Raji (cell line): ENCODE results near the gene MEGF8.

ENCODE experiments used
- POLR2A ChIP-seq: IDR thresholded peaks from 2 replicates; pipeline ENCODE4 v1.6.1; 2011; ENCODE audit warnings: low read depth, low read length, control low read depth; ENCODE audit not compliant: insufficient read depth

The MEGF8 gene

DNA sequence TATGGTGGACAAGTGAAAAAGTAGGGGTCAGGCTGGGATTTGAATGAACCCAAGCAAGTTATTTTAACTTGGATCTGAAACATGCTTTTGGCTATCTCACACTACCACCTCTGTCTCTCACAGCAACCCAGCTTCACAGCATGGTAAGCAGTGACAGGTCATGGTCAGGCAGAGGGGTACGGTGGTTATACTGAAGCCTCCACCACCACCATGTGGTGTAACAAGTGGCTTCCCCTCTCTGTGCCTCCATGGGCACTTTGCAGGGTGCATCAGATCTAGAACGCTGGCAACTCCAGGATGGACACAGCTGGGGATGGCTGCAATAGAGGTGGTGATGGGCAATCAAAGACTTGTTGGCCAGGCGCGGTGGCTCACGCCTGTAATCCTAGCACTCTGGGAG, 13.1 kb upstream of the MEGF8 start:
- no peak for TF ChIP-seq POLR2A

DNA sequence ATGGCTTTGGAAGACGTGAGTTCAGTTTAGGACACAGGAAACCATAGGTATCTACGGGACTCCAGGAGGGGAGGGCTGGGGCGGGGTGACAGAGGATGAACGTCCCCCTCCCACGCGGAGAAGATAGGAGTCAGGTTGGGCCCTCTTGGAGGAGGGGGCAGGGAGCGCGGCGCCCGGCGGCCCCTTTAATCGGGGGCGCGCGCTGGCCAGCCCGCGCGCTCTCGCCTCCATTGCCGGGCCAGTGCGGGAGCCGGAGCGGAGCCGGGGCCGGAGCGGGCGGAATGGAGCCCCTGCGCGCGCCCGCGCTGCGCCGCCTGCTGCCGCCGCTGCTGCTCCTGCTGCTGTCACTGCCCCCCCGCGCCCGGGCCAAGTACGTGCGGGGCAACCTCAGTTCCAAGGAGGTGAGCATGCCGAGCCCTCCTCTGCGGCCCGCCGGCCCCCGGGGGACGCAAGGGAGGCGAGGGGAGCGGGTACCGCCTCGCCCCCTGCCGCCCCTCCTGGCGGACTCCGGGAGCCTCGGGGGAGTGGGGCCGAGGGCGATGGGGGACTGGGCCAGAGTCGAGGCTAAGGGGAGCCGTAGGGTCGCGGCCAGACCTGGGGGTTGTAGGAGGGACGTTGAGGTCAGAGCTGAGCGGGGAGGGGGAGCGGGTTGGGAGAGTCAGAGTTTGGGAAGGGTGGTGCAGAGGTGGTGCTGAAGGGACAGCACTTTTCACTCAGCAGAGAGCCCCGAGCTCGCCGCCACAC, 12.2 kb upstream of the MEGF8 start, which contains the start of gene TMEM145:
Gene TMEM145 (plus strand): TSS at position 214 of the 744 bp plus-strand sequence. CDS start 68 bp downstream, at position 282.
- TF ChIP-seq POLR2A = no peak

DNA sequence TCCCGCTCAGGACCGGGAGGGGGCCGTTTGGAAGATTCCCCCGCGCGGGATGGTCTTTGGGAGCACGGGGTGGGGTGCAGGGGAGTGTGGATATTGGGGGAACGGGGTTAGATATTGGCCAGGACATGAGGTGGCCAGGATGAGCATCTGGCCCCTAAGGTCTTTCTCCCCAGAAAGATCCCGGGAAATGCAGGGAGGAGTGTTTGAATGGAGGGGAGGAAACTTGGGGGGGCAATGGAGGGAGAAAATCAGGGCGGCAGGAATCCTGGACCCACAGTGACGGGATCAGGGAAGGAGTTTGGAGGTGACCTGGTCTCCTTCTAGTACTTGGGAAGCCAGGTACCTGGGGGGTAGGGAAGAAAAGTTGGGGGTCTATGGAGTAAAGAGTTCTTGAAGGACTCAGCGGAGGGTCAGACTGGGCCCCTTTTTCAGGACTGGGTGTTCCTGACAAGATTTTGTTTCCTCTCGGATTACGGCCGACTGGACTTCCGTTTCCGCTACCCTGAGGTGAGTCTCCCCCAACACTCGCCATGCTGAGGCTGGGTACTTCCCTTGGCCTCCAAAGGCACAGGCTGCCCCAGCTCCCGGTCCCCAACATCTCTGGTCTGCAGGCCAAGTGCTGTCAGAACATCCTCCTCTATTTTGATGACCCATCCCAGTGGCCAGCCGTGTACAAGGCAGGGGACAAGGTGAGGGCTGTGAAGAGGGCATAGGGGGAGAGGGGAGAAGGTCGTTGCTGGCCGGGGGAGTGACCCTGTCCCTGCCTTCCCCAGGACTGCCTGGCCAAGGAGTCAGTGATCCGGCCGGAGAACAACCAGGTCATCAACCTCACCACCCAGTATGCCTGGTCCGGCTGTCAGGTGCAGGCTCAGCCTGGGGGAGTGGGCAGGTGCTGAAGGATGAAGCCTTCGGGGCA, 11.3 kb upstream of the MEGF8 start:
- TF ChIP-seq POLR2A = no peak

DNA sequence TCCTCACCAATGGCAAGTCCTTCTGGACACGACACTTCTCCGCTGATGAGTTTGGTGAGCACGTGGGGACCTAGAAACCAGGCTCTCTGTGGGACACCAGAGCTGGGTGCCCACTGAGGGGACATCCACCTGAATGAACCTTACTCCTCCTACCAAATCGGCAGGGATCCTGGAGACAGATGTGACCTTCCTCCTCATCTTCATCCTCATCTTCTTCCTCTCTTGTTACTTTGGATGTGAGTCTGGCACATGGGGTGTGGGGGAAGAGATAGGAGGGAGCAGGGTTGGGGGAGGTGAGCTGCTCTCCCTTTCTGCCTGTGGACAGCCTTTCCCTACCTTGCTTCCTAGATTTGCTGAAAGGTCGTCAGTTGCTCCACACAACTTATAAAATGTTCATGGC, 10.4 kb upstream of the MEGF8 start:
- TF ChIP-seq POLR2A = no peak

DNA sequence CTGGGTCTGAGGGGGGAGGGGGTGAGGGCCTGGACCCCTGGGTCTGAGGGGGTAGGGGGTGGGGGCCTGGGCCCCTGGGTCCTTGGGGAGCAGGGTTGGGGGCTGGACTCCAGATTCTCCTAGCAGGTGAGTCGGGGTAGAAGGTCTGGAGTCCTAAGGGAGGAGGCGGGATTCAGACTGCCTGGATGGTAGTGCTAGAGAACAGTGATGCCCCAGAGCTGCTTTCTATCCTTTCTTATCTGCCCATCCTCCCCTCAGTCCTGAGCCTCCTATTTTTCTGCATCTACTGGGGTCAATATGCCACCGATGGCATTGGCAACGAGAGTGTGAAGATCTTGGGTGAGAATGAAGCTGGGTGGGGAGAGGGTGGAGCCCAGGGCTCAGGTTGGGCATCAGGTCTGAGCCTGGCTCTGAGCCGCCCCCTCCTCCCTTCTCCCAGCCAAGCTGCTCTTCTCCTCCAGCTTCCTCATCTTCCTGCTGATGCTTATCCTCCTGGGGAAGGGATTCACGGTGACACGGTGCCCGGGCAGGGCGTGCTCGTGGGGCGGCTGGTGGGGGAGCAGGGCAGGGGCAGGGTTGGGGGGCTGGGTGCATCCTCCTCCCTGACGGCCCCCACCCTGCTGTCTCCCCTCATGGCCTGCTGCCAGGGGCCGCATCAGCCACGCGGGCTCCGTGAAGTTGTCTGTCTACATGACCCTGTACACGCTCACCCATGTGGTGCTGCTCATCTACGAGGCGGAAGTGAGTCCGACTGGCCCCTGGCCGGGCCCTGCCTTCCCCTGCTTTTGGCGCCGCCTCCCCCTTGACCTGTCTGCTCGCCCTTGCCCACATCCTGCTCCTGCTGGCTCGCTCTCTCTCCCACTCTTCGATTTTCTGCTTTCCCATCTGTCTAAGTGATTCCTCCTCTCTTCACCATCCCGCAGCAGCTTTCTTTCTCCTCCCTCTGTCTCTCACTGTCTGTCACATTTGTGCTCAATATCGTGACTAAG, 8.9 kb upstream of the MEGF8 start:
- TF ChIP-seq POLR2A = no peak

DNA sequence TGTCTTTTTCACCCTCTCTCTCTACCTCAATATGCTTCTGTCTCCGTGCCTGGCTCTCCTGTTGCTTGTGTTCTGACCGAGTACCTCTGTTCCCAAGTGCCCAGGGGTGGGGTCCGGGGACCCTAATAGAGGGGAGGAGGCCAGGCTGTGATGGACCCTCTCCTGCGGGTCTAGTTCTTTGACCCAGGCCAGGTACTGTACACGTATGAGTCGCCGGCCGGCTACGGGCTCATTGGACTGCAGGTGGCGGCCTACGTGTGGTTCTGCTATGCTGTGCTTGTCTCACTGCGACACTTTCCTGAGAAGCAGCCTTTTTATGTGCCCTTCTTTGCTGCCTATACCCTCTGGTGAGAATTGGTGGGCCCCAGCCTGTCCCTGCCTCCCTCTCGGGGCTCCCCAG, 7.9 kb upstream of the MEGF8 start:
- TF ChIP-seq POLR2A = no peak

DNA sequence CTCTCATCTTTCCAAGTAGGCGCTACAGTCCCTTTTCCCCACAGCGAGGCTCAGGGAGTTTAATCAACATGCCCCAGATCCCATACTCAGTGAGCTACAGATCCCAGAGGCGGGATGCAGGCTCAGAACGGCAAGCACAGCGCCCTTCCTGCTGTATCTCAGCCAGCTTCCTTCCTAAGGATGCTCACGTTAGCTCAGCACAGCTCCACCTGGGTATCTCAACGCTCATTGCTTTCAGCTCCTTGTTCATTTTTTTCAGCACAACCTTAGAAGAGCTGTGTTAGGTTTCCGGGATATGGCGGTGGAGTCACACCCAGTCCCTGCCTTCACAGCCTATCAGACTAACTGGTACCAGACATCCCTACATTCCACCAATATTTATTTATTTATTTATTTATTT, 3.1 kb upstream of the MEGF8 start:
- TF ChIP-seq POLR2A = no peak

DNA sequence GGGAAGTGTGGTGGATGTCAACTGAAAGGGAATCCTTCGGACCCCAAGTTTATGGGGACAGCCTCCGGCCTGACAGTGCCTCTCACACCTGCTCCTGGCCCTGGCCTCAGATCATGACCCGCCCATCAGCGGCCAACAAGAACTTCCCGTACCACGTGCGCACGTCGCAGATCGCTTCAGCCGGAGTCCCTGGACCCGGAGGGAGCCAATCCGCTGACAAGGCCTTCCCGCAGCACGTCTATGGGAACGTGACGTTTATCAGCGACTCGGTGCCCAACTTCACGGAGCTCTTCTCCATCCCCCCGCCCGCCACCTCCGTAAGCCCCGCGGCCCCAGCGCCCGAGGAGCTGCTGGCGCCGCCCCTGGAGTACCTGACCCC, 2.0 kb upstream of the MEGF8 start:
- no peak for TF ChIP-seq POLR2A

DNA sequence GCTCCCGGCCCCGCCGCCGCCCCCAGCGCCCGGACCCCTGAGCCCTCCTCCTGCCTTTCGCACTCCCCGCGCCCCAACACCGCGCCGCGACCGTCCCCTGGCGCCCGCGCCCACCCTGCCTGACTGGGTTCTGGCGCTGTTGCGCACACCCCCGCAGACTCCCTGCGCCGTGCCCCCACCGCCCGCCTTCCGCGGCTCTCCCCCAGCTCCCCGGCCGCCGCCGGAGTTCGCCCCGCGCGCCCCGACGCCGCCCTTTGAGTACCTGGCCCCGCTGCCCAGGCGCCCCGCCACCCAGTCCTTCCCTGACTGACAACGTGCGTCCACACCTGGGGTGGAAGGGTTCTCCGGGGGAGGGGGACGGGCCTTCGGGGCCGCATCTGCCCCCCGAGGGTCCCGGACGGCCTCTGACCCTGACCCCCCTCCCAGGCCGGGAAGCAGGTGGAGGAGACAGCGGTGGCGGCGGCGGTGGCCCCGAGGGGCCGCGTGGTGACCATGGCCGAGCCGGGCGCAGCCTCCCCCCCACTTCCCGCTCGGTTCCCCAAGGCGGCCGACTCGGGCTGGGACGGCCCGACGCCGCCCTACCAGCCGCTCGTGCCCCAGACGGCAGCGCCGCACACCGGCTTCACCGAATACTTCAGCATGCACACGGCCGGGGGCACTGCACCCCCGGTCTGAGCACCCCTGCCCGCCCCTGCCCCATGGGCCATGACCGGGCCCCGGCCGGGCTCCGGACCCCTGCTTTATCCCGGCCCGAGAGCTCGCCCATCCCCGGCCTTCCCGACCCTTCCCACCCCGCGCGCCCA, 1.4 kb upstream of the MEGF8 start:
- no peak for TF ChIP-seq POLR2A

DNA sequence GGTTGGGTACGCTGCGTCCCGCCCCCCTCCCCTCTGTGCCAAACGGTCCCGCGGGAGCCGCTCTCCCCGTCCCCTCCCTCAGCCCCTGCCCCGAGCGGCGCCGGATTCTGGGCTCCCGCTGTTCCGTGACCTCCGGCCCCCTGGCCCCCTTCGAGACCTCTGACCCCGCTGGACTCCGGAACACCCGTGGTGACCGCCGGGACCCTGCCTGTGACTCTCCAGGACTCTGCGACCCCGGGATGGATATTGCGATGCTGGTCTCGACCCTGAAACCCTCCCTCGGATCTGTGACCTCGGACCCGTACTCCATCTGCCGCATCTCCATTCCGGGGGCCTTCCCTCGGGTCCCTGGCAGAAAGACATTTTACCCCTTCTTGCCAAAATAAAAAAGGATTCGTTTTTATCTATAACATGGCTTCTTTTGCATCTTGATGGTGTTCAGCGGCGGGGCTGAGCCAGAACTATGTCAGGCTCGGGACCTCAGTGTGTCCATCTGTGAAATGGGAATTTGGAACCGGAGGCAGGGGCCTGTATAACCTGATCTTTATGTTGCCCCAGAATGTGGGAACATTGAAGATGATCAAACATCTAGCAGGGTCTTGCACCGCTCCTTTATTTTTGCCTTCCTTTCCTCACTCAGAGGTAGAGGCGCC, 654 bp upstream of the MEGF8 start:
- TF ChIP-seq POLR2A = no peak

DNA sequence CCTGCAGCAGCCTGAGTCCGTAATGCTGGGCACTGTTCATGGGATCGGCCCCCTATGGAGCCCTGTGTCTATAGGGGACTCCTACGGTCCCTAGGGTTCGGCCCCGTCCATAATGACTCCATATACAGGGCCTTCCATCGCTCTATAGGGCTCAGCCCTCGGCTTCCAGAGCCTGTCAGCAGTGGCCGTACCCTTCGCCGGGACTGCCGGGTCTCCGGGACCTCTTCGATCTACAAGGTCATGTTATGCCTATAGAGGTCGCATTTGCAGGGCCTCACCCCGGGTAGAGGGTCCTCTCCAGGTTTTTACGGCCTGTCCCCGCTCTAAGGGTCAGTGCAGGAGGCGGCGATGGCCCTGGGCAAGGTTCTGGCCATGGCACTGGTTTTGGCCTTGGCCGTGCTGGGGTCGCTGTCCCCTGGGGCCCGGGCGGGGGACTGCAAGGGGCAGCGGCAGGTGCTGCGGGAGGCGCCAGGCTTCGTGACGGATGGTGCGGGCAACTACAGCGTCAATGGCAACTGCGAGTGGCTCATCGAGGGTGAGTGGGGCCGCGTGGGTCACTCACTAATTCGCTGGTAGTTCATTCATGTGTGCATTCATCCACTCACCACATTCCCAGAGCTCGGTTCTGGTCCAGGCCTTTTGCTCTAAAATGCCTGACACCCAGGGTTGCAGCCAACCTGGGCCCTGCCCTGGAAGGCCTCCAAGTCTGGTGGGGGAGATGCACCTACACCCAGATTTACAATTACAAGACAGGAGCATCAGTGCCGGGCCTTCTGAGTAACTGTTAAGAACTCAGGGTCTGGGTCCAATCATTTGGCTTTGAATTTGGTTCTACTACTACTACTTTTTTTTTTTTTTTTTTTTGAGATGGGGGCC, 699 bp downstream of the MEGF8 start:
- TF ChIP-seq POLR2A = no peak

DNA sequence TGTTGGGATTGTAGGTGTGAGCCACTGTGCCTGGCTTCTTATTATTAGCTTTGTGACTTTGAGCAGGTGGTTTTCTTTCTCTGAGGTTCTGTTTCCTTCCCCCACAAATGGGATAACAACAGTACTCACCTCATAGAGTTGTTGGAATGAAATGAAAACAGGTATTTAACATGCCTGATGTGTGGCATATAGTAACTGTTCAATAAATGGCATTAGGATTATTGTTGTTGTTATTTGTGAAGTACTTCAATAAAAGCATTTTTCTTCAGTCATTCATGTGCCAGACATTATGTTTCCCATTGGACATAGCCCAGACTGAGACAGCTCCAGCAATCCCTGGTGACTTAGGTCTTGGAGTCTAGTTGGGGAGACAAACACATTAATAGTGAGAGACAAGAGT, 1.5 kb downstream of the MEGF8 start:
- no peak for TF ChIP-seq POLR2A

DNA sequence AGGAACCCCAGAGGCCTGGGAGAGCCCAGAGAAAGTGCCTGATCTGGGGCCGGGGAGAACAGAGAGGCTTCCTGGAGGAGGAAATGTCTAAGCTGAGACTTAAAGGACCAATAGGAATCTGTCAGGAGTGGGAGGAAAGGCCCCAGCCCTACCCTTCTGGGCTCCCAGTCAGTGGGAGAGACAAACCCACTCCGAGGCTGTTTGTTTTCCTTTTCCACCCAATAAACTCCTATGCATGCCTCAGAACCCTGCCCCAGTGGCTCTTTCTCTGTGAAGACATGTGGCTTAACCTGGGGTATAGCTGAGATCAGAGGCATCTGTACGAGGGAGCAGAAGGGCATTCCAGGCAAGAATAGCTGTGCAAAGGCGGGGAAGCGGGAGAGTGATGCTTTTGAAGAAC, 1.9 kb downstream of the MEGF8 start:
- no peak for TF ChIP-seq POLR2A
